ENCODE measurements around the gene TRIM8.

- TF ChIP-seq CTCF (IDR thresholded peaks at IDR 0.05), result no peak
- TF ChIP-seq POLR2A (IDR thresholded peaks at IDR 0.05), result no peak
Observed at GRCh38 chr10:102675011-102675665, 30.9 kb downstream of the TRIM8 start.
